ENCODE results near the gene THAP3.

DNA sequence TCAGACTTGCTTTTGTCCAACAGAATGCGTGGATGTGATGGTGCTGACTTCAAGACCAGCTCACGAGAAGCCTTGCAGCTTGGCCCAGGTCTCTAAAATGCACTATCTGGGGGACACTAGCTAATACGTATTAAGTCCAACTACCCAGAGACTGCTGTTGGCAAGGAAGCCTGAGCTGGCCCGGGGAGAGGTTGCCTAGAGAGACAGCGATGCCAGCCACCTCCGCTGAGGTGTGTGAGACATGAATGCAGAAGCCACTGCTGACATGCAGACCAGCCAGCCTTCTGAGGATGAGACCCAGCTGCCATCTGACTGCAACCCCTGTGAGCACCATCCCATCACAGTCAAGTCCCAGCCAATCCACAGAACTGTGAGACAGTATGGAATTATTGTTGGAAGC lies 32.5 kb downstream of the THAP3 start:
- TF ChIP-seq, protein P1, sequence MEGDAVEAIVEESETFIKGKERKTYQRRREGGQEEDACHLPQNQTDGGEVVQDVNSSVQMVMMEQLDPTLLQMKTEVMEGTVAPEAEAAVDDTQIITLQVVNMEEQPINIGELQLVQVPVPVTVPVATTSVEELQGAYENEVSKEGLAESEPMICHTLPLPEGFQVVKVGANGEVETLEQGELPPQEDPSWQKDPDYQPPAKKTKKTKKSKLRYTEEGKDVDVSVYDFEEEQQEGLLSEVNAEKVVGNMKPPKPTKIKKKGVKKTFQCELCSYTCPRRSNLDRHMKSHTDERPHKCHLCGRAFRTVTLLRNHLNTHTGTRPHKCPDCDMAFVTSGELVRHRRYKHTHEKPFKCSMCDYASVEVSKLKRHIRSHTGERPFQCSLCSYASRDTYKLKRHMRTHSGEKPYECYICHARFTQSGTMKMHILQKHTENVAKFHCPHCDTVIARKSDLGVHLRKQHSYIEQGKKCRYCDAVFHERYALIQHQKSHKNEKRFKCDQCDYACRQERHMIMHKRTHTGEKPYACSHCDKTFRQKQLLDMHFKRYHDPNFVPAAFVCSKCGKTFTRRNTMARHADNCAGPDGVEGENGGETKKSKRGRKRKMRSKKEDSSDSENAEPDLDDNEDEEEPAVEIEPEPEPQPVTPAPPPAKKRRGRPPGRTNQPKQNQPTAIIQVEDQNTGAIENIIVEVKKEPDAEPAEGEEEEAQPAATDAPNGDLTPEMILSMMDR (conservative IDR thresholded peaks at IDR 0.05 in 1 of 2, IDR thresholded peaks at IDR 0.05 in 1 of 2; ENCODE audit: extremely low read depth in 1 of 2, insufficient read depth in 1 of 2, low read depth in 1 of 2, low read length in 2 of 2) = no peak
- TF ChIP-seq EZH2 (IDR thresholded peaks at IDR 0.05; ENCODE audit: borderline replicate concordance, low read length) = no peak
